ENCODE results near the gene GNAZ. TPM values are rescaled to one million over a fixed set of nuclear protein-coding genes. Genes with fewer than 3 reads are reported as not detected.

GNAZ gene
- polyA plus RNA-seq, 1 donor (not counting 4 experiments of a cell fraction or from before 2014, with no cell fraction given), result 0.03 TPM

- no peaks in the 10 kb centered on the region for H3K9me3 ChIP-seq (ENCODE audit: control insufficient read depth, low read depth, low read length)
- H3K4me1 ChIP-seq (ENCODE audit: control insufficient read depth, extremely low read depth, insufficient read depth, low read length), result no peaks in the 10 kb centered on the region
- H3K36me3 ChIP-seq (ENCODE audit: control insufficient read depth in 2 of 2, extremely low read depth in 1 of 2, insufficient read depth in 2 of 2, low read length in 2 of 2), result no peaks in the 10 kb centered on the region
- no peaks in the 10 kb centered on the region for H3K79me2 ChIP-seq (ENCODE audit: control insufficient read depth, insufficient read depth, low read length)
- H3K4me3 ChIP-seq (ENCODE audit: control insufficient read depth in 2 of 3, extremely low read depth in 1 of 3, insufficient read depth in 2 of 3, low read depth in 1 of 3, low read length in 3 of 3), result no peak overlapping the region
- no peak overlapping the region for H3K4me2 ChIP-seq (ENCODE audit: control insufficient read depth, extremely low read depth, insufficient read depth, low read depth, low read length)
- H3K27me3 ChIP-seq (ENCODE audit: control insufficient read depth, extremely low read depth, insufficient read depth, low read length), result no peaks in the 10 kb centered on the region
- no peaks in the 10 kb centered on the region for H3K9me1 ChIP-seq (ENCODE audit: control insufficient read depth, extremely low read depth, insufficient read depth, low read length)
- no peak overlapping the region for H2AFZ ChIP-seq (ENCODE audit: control insufficient read depth, low read length)
- H3K9ac ChIP-seq (ENCODE audit: control insufficient read depth, extremely low read depth, insufficient read depth, low read length), result no peak overlapping the region
- peaks cover 3% of the 10 kb centered on the region for H4K20me1 ChIP-seq (ENCODE audit: control insufficient read depth, extremely low read depth, insufficient read depth, low read length)
- H3K27ac ChIP-seq (ENCODE audit: control insufficient read depth, insufficient read depth, low read length), result no peak overlapping the region
- TF ChIP-seq, protein P1, sequence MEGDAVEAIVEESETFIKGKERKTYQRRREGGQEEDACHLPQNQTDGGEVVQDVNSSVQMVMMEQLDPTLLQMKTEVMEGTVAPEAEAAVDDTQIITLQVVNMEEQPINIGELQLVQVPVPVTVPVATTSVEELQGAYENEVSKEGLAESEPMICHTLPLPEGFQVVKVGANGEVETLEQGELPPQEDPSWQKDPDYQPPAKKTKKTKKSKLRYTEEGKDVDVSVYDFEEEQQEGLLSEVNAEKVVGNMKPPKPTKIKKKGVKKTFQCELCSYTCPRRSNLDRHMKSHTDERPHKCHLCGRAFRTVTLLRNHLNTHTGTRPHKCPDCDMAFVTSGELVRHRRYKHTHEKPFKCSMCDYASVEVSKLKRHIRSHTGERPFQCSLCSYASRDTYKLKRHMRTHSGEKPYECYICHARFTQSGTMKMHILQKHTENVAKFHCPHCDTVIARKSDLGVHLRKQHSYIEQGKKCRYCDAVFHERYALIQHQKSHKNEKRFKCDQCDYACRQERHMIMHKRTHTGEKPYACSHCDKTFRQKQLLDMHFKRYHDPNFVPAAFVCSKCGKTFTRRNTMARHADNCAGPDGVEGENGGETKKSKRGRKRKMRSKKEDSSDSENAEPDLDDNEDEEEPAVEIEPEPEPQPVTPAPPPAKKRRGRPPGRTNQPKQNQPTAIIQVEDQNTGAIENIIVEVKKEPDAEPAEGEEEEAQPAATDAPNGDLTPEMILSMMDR (optimal IDR thresholded peaks at IDR 0.05 in 1 of 3, IDR thresholded peaks at IDR 0.05 in 1 of 3, conservative IDR thresholded peaks at IDR 0.05 in 1 of 3; ENCODE audit: extremely low read depth in 1 of 3, insufficient read depth in 2 of 3, low read length in 3 of 3), result no peak
- no peak for TF ChIP-seq EZH2 (IDR thresholded peaks at IDR 0.05; ENCODE audit: low read length)
- dilution Hi-C loops (cut with MboI; ENCODE audit: extremely low pct_ligation_motif_present, low sequenced_read_pairs), result no loop called here
- no peak for DNase-seq (ENCODE audit: low read depth, low spot score)
- no peak for FAIRE-seq
These were observed 60.4 kb downstream of the GNAZ start for GRCh38 chr22:23130697-23131096.

- no peaks in the 10 kb centered on the region for H3K36me3 ChIP-seq (ENCODE audit: control insufficient read depth in 2 of 2, extremely low read depth in 1 of 2, insufficient read depth in 2 of 2, low read length in 2 of 2)
- TF ChIP-seq, protein P1 (optimal IDR thresholded peaks at IDR 0.05 in 1 of 3, IDR thresholded peaks at IDR 0.05 in 1 of 3, conservative IDR thresholded peaks at IDR 0.05 in 1 of 3; ENCODE audit: extremely low read depth in 1 of 3, insufficient read depth in 2 of 3, low read length in 3 of 3), result no peak
- TF ChIP-seq EZH2 (IDR thresholded peaks at IDR 0.05; ENCODE audit: low read length), result no peak
- no peak for DNase-seq (ENCODE audit: low read depth, low spot score)
- no peak for FAIRE-seq
- dilution Hi-C loops (cut with MboI; ENCODE audit: extremely low pct_ligation_motif_present, low sequenced_read_pairs), result no loop called here
- no peaks in the 10 kb centered on the region for H3K27me3 ChIP-seq (ENCODE audit: control insufficient read depth, extremely low read depth, insufficient read depth, low read length)
- no peak overlapping the region for H2AFZ ChIP-seq (ENCODE audit: control insufficient read depth, low read length)
- peaks cover 3% of the 10 kb centered on the region for H4K20me1 ChIP-seq (ENCODE audit: control insufficient read depth, extremely low read depth, insufficient read depth, low read length)
- H3K4me3 ChIP-seq (ENCODE audit: control insufficient read depth in 2 of 3, extremely low read depth in 1 of 3, insufficient read depth in 2 of 3, low read depth in 1 of 3, low read length in 3 of 3), result no peak overlapping the region
- no peaks in the 10 kb centered on the region for H3K79me2 ChIP-seq (ENCODE audit: control insufficient read depth, insufficient read depth, low read length)
- H3K9ac ChIP-seq (ENCODE audit: control insufficient read depth, extremely low read depth, insufficient read depth, low read length), result no peak overlapping the region
- H3K9me1 ChIP-seq (ENCODE audit: control insufficient read depth, extremely low read depth, insufficient read depth, low read length), result no peaks in the 10 kb centered on the region
- no peak overlapping the region for H3K4me2 ChIP-seq (ENCODE audit: control insufficient read depth, extremely low read depth, insufficient read depth, low read depth, low read length)
- no peak overlapping the region for H3K27ac ChIP-seq (ENCODE audit: control insufficient read depth, insufficient read depth, low read length)
- H3K9me3 ChIP-seq (ENCODE audit: control insufficient read depth, low read depth, low read length), result no peaks in the 10 kb centered on the region
- no peaks in the 10 kb centered on the region for H3K4me1 ChIP-seq (ENCODE audit: control insufficient read depth, extremely low read depth, insufficient read depth, low read length)
These were observed 61.6 kb downstream of the GNAZ start for GRCh38 chr22:23131931-23132330.

Data from keratinocyte (primary cell).